Transverse colon (tissue), 4 donors: ENCODE measurements around the gene ELFN1. TPM values are rescaled to one million over a fixed set of nuclear protein-coding genes. Genes with fewer than 3 reads are reported as not detected.

ENCODE experiments used
- DNase-seq: peaks from one replicate; pipeline ENCODE4 v3.0.0-alpha.2; 2019
- H3K27ac ChIP-seq, 4 donors: fragments of 200-600 bp; sonication (generic); 2 replicates each; pipeline ENCODE4 v1.5.1; 2016 to 2018; ENCODE audit warnings: inconsistent platforms in 4 of 4
- H3K27me3 ChIP-seq: fragments of 200-600 bp; sonication (generic); 2 replicates; pipeline ENCODE4 v1.5.1; 2017; ENCODE audit warnings: inconsistent platforms
- H3K36me3 ChIP-seq, 4 donors: fragments of 200-600 bp; sonication (generic); 2 replicates each; pipeline ENCODE4 v1.5.1; 2017 to 2019; ENCODE audit warnings: inconsistent platforms in 4 of 4
- H3K4me1 ChIP-seq, 4 donors: fragments of 200-600 bp; sonication (generic); 2 replicates each; pipeline ENCODE4 v1.5.1; 2017 to 2020; ENCODE audit warnings: inconsistent platforms in 4 of 4
- H3K4me3 ChIP-seq, 4 donors: fragments of 200-600 bp; sonication (generic); 1 replicate in 1 of 4; 2 replicates in 3 of 4; pipeline versions ENCODE4 v1.5.1 to v1.6.1; 2017 to 2019; ENCODE audit warnings: inconsistent platforms in 4 of 4
- H3K9me3 ChIP-seq, 2 donors: fragments of 200-600 bp; sonication (generic); 2 replicates each; pipeline ENCODE4 v1.5.1; 2017 to 2019; ENCODE audit warnings: inconsistent platforms in 2 of 2
- EP300 ChIP-seq: sonication (generic); formaldehyde crosslinking; IDR thresholded peaks from one replicate; pipeline ENCODE4 v1.6.1; 2017; ENCODE audit warnings: antibody characterized with exemption, low read depth
- POLR2A ChIP-seq: fragments of 450-650 bp; IDR thresholded peaks from one replicate; pipeline ENCODE4 v1.6.1; 2016; ENCODE audit warnings: antibody characterized with exemption, mild to moderate bottlenecking, moderate library complexity
- POLR2AphosphoS5 ChIP-seq, 3 donors: sonication (generic); formaldehyde crosslinking; IDR thresholded peaks; one replicate each; pipeline ENCODE4 v1.6.1; 2016; ENCODE audit warnings: antibody characterized with exemption in 3 of 3
- WGBS, 2 donors: methylation state at CpG; one replicate each; pipeline ENCODE4 v1.1.5; 2018; ENCODE audit warnings: low coverage in 1 of 2; 5-methylcytosine and 5-hydroxymethylcytosine counted together
- in situ Hi-C, 4 donors: fragments of 200-750 bp; cut with MboI; loops; one replicate each; pipeline versions ENCODE4 v1.15.0 to v1.15.1; 2017; ENCODE audit warnings: low sequenced_read_pairs in 3 of 4, low pct_ligation_motif_present in 1 of 4, low pct_unique_long_range_greater_than_20kb in 1 of 4
- intact Hi-C: fragments of 100-400 bp; cut with DNase I; formaldehyde crosslinking; loops from one replicate; pipeline ENCODE4 v1.15.1; 2023; ENCODE audit warnings: low total_unique reads
- total RNA-seq, 4 donors: library from RNA; depleted of rRNA; stranded (reverse); fragments of >200 nt; gene quantifications; one replicate each; pipeline ENCODE4 v1.1.0, GENCODE V29; 2016
- TF ChIP-seq, protein P1 (sequence below), 5 experiments: fragments of 200-600 bp in 3 of 5; fragments of 450-650 bp in 2 of 5; sonication (generic) in 3 of 5; IDR thresholded peaks; 1 replicate in 2 of 5; 2 replicates in 3 of 5; pipeline ENCODE4 v1.5.1; 2016 to 2017; ENCODE audit warnings: antibody characterized with exemption in 5 of 5, inconsistent platforms in 3 of 5, mild to moderate bottlenecking in 2 of 5, moderate library complexity in 1 of 5

The ELFN1 gene
- total RNA-seq, 4 donors from 2014 or later: 0.14 to 0.60 (median 0.32) TPM; not detected in 1

DNA sequence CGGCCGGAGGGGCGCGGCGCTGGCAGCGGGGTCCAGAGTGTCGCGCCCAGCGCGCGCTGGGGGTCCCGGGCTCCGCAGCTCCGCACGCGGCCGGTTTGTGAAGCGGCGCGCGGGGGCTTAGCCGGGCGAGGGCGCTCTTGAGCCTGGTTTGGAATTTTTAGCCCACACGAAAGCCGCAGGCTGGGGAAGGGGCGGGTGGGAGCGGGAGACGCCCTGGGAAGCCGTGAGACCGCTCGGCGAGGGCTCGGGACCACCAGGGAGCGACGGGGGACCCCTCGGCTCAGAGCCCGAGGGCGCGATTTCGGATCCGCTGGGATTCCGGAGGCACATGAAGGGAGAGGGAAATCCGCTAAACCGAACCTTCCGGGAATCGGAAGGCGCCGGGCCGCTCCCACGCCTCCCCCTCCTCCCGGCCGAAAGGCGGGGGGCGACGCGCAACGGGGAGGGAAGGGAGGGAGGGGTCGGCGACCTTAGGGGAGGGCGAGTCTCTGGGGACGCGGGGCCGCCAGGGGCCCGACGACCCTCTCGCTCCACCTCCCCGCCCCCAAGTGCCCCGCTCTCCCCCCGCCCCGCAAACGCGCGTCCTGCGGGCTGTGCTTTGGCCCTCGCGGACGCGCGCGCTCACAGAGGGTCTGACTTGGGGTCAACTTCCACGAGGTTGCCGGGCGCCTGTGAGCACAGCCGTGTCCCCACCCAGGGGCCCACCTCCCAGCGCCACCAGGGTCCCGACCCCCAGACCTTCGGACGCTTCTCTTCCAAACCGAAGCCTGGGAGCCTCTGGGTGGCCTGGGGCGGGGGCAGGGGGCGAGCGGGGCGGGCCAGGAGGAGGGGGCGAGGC is 5.1 kb upstream of the ELFN1 start:
- peak overlapping the region in 3 of 4 donors; percentile 1 to 23 (median 17) for H3K27ac ChIP-seq
- in situ Hi-C loops: loop anchor here in 2 of 4 donors (25.0 kb wide), 1 partner anchor 547 kb away; no protein-coding TSS in a partner anchor

DNA sequence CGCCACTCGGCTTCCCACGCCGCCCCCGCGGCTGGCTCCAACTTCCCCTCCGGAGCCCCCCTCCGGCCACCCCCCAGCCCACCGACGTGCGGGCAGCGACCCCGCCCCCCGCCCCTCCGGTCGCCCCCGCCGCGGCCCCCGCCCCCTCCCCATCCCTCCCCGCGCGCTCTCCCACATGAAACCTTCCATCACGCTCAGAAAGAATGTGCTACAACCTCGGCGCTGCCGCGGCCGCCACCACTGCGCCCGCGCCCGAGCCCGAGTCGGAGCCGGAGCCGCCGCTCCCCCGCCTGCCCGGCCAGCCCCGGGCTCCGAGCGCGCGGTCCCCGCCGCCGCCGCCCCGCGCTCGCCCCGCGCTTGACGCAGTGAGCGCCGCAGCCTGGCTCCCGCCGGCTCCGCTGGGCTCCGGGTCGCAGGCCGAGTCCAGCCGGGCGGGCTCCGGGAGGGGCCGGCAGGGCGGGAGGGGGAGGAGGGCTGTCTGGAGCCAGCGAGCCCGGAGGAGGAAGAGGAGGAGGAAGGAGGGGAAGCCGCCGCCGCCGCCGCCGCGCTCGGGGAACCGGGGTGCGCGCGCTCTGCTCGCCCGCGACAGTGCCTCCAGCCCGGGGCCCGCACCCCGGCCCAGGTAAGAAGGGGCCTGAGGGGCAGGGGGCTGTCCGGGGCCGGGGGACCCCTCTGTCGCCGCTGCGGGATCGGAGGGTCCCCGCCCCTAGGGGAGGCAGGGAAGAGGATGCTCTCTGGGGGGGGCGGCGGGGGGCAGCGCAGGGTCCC is 4.3 kb upstream of the ELFN1 start:
- in situ Hi-C loops: loop anchor here in 2 of 4 donors (25.0 kb wide), 1 partner anchor 547 kb away; no protein-coding TSS in a partner anchor
- TF ChIP-seq, protein P1, sequence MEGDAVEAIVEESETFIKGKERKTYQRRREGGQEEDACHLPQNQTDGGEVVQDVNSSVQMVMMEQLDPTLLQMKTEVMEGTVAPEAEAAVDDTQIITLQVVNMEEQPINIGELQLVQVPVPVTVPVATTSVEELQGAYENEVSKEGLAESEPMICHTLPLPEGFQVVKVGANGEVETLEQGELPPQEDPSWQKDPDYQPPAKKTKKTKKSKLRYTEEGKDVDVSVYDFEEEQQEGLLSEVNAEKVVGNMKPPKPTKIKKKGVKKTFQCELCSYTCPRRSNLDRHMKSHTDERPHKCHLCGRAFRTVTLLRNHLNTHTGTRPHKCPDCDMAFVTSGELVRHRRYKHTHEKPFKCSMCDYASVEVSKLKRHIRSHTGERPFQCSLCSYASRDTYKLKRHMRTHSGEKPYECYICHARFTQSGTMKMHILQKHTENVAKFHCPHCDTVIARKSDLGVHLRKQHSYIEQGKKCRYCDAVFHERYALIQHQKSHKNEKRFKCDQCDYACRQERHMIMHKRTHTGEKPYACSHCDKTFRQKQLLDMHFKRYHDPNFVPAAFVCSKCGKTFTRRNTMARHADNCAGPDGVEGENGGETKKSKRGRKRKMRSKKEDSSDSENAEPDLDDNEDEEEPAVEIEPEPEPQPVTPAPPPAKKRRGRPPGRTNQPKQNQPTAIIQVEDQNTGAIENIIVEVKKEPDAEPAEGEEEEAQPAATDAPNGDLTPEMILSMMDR (IDR thresholded peaks at IDR 0.05): no peak
- TF ChIP-seq EP300 (no peak), POLR2AphosphoS5 (IDR thresholded peaks at IDR 0.05) (no peak)
- DNase-seq: no peak
- intact Hi-C loops: loop anchor here (10.0 kb wide), 1 partner anchor 539 kb away; no protein-coding TSS in a partner anchor
- Histone ChIP-seq H3K27me3 (peaks cover 93% of the 10 kb centered on the region), H3K36me3 (no peaks in the 10 kb centered on the region), H3K4me1 (peaks cover 11 to 57% (median 51%) of the 10 kb centered on the region in 4 donors), H3K9me3 (no peaks in the 10 kb centered on the region), H3K27ac (peak overlapping the region in 2 of 4 donors; percentile 1 to 23), H3K4me3 (peak overlapping the region; percentile 7 to 59 (median 32))
- WGBS, 2 donors: 3% methylated on average over 36 of the region's 98 CpGs; no CpG with 5 or more reads in 1 of the 2 donors

More for the DNA sequence above, 5.1 kb upstream of the ELFN1 start:
- TF ChIP-seq POLR2AphosphoS5 (IDR thresholded peaks at IDR 0.05): no peak
- TF ChIP-seq POLR2A: no peak
- TF ChIP-seq, protein P1 (IDR thresholded peaks at IDR 0.05): peak in 4 of 5 experiments; percentile 41 to 72 (median 59)
- Histone ChIP-seq H3K36me3 (no peaks in the 10 kb centered on the region), H3K4me3 (peak overlapping the region; percentile 26 to 59 (median 32)), H3K4me1 (peaks cover 11 to 49% (median 45%) of the 10 kb centered on the region in 4 donors), H3K27me3 (peaks cover 85% of the 10 kb centered on the region), H3K9me3 (no peaks in the 10 kb centered on the region)
- intact Hi-C loops: loop anchor here (10.0 kb wide), 1 partner anchor 540 kb away; no protein-coding TSS in a partner anchor
- DNase-seq: peak; percentile 39
- WGBS, 2 donors: 2% methylated on average over 14 of the region's 95 CpGs; no CpG with 5 or more reads in 1 of the 2 donors

DNA sequence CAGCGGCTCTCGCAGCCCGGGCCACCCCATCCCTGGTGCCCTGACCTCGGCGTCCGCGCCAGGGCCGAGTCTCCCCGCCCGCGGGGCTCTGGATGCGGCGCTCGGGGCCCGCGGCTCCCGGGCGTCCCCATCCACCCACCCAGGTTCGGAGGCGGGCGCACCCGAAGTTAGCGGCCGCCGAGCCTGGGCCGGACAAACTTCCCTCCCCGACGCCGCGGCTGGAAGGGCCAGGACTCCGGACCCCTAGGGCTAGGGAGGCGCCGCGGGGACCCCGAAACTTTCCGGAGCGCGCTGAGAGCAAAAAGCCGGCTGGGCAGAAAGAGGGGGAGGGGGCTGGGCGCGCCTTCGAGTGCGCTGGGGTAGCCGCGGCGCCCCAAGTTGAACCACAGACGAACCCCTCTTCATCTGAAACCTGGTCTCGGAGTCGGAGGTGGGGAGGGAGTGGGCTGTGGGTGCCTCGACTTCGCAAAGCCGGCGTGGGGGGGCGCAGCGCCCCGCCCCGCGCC is 3.7 kb upstream of the ELFN1 start:
- Histone ChIP-seq H3K27ac (no peak overlapping the region), H3K36me3 (no peaks in the 10 kb centered on the region), H3K9me3 (no peaks in the 10 kb centered on the region), H3K27me3 (peaks cover 99% of the 10 kb centered on the region), H3K4me1 (peaks cover 11 to 59% (median 52%) of the 10 kb centered on the region in 4 donors), H3K4me3 (peak overlapping the region in 3 of 4 donors; percentile 15 to 59 (median 37))
- TF ChIP-seq POLR2AphosphoS5 (IDR thresholded peaks at IDR 0.05): no peak
- no peak for TF ChIP-seq EP300
- TF ChIP-seq, protein P1 (IDR thresholded peaks at IDR 0.05): no peak
- TF ChIP-seq POLR2A: no peak
- in situ Hi-C loops (loop anchor here in 2 of 4 donors (25.0 kb wide), 1 partner anchor 546 kb away; no protein-coding TSS in a partner anchor), intact Hi-C loops (loop anchor here (10.0 kb wide), 1 partner anchor 538 kb away; no protein-coding TSS in a partner anchor)
- WGBS, 2 donors: 1 to 4% methylated on average over 18 to 36 of the region's 58 CpGs
- DNase-seq: no peak
